Measurements from ENCODE around the gene MAP3K10. TPM values are rescaled to one million over a fixed set of nuclear protein-coding genes. Genes with fewer than 3 reads are reported as not detected.

Gene MAP3K10
- total and polyA plus RNA-seq, 2 of the 4 experiments (the other 2 are of a cell fraction): 1.8 to 5.5 TPM

DNA sequence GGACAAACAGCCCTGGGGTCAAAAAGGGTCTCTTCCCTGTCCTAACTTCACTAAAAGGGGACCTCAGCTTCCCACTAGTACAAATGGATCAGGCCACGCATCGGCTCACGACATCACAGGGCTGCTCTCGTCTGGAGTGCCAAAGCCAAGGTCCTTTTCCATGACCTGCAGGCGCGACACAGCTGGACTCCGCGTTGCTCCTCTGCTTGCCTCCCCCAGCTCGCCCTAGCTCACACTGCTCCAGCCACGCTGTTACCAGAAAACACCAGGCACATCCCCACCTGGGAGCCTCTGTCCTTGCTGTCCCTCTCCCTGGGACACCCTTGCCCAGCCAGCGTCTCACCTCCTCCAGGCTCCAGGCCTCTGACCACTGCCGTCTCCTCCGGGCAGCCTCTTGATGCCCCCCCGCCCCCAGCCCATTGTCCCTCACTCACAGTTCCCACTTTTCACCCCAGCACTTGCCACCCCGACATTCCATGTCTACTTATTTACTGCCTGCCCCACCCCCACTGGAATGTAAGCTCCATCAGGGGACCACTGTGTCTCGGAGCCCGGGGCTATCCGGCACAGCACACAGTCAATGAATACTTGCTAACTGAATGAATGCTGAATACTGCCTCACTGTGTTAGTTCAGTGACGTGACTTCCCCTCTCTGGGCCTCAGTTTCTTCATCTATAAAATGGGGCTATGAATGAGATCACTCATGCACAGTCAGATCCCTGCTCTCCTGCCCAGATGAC, 73.3 kb downstream of the MAP3K10 start:
- no peak overlapping the region for H3K14ac ChIP-seq (replicated peaks; ENCODE audit: low read depth, low read length)
- H3K27ac ChIP-seq (ENCODE audit: insufficient read depth, low read length): no peak overlapping the region
- dilution Hi-C loops (cut with HindIII; ENCODE audit: low sequenced_read_pairs, unreplicated experiment) (no loop called here), intact Hi-C loops (cut with micrococcal nuclease) (no loop called here), in situ Hi-C loops (cut with MboI; ENCODE audit: low sequenced_read_pairs) (no loop called here)
- ATAC-seq (ENCODE audit: low read depth) (no peak), DNase-seq (no peak)
- ChIA-PET POLR2A (ENCODE audit: unreplicated experiment) (no interaction called here), CTCF (no interaction called here)
- H3K4me1 ChIP-seq (ENCODE audit: control insufficient read depth, insufficient read depth, low read length): peaks cover 5% of the 10 kb centered on the region
- no peak for TF ChIP-seq RAD21 (IDR thresholded peaks at IDR 0.05; ENCODE audit: low read length)
- TF ChIP-seq, protein P1, sequence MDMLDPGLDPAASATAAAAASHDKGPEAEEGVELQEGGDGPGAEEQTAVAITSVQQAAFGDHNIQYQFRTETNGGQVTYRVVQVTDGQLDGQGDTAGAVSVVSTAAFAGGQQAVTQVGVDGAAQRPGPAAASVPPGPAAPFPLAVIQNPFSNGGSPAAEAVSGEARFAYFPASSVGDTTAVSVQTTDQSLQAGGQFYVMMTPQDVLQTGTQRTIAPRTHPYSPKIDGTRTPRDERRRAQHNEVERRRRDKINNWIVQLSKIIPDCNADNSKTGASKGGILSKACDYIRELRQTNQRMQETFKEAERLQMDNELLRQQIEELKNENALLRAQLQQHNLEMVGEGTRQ (IDR thresholded peaks at IDR 0.05; ENCODE audit: low read depth, low read length): no peak
- no peak for TF ChIP-seq CHD1 (IDR thresholded peaks at IDR 0.05; ENCODE audit: low read depth, low read length)
- TF ChIP-seq MAZ (IDR thresholded peaks at IDR 0.05; ENCODE audit: borderline replicate concordance, low read depth, low read length): no peak
- no peak for TF ChIP-seq MAFK (IDR thresholded peaks at IDR 0.05; ENCODE audit: low read depth, low read length)
- no peak for TF ChIP-seq SMC3 (IDR thresholded peaks at IDR 0.05; ENCODE audit: low read depth, low read length)
- TF ChIP-seq RCOR1 (IDR thresholded peaks at IDR 0.05; ENCODE audit: insufficient replicate concordance, low read length): no peak
- no peak for TF ChIP-seq BHLHE40 (IDR thresholded peaks at IDR 0.05; ENCODE audit: low read depth, low read length)
- TF ChIP-seq FOS (IDR thresholded peaks at IDR 0.05; ENCODE audit: low read depth, low read length): no peak
- TF ChIP-seq, protein P2, sequence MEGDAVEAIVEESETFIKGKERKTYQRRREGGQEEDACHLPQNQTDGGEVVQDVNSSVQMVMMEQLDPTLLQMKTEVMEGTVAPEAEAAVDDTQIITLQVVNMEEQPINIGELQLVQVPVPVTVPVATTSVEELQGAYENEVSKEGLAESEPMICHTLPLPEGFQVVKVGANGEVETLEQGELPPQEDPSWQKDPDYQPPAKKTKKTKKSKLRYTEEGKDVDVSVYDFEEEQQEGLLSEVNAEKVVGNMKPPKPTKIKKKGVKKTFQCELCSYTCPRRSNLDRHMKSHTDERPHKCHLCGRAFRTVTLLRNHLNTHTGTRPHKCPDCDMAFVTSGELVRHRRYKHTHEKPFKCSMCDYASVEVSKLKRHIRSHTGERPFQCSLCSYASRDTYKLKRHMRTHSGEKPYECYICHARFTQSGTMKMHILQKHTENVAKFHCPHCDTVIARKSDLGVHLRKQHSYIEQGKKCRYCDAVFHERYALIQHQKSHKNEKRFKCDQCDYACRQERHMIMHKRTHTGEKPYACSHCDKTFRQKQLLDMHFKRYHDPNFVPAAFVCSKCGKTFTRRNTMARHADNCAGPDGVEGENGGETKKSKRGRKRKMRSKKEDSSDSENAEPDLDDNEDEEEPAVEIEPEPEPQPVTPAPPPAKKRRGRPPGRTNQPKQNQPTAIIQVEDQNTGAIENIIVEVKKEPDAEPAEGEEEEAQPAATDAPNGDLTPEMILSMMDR (conservative IDR thresholded peaks at IDR 0.05; ENCODE audit: low read depth, low read length): no peak
- no peak overlapping the region for H3K4ac ChIP-seq (ENCODE audit: low read depth, low read length)
- no peak overlapping the region for H3K4me3 ChIP-seq (ENCODE audit: insufficient read depth, low read depth, low read length)
- peaks cover 79% of the 10 kb centered on the region for H4K20me1 ChIP-seq (ENCODE audit: insufficient read depth, low read length)
- 59% methylated on average over 13 of the region's 19 CpGs; no CpG with 5 or more reads in 1 of the 2 experiments for WGBS, 2 experiments (ENCODE audit: extremely low coverage in 2 of 2, insufficient read length in 1 of 2)
- H3K36me3 ChIP-seq (ENCODE audit: control insufficient read depth, insufficient read depth, low read length): peaks cover 24% of the 10 kb centered on the region
- H3K56ac ChIP-seq (ENCODE audit: extremely low read depth, insufficient read depth, low read length): no peak overlapping the region
- no peak overlapping the region for H2AFZ ChIP-seq (replicated peaks; ENCODE audit: low read length, poor library complexity)
- H3K4me2 ChIP-seq (ENCODE audit: low read depth, low read length): no peak overlapping the region
- H3K23ac ChIP-seq (ENCODE audit: low read depth, low read length): no peak overlapping the region
- no peak overlapping the region for H2AK5ac ChIP-seq (ENCODE audit: low read depth, low read length)
- no peak overlapping the region for H2AK9ac ChIP-seq (replicated peaks; ENCODE audit: low read depth, low read length, poor library complexity)
- H2BK15ac ChIP-seq (ENCODE audit: low read depth, low read length): no peak overlapping the region
- no peak overlapping the region for H2BK120ac ChIP-seq (ENCODE audit: low read depth, low read length)
- no TSS peak for BruUV-seq (replicated peaks)
- H2BK20ac ChIP-seq (ENCODE audit: low read depth, low read length): no peak overlapping the region
- H3K9ac ChIP-seq (ENCODE audit: low read depth, low read length): no peak overlapping the region
- H3K18ac ChIP-seq (ENCODE audit: low read depth, low read length): no peak overlapping the region
- H4K8ac ChIP-seq (ENCODE audit: low read depth in 2 of 2, low read length in 2 of 2): no peak overlapping the region
- no peaks in the 10 kb centered on the region for H3K9me3 ChIP-seq (ENCODE audit: control insufficient read depth, insufficient read depth, low read length)
- no peak overlapping the region for H4K5ac ChIP-seq (ENCODE audit: low read depth, low read length)
- H4K91ac ChIP-seq (ENCODE audit: insufficient read depth, low read depth, low read length): no peak overlapping the region
- no peaks in the 10 kb centered on the region for H3K27me3 ChIP-seq (ENCODE audit: control insufficient read depth, insufficient read depth, low read length)
- no peak overlapping the region for H2BK5ac ChIP-seq (ENCODE audit: low read depth, low read length, poor library complexity, severe bottlenecking)
- peaks cover 22% of the 10 kb centered on the region for H3K9me1 ChIP-seq (ENCODE audit: insufficient read depth, low read length)
- peaks cover 22 to 90% of the 10 kb centered on the region in 2 experiments for H3K79me1 ChIP-seq (ENCODE audit: low read depth in 1 of 2, low read length in 2 of 2)
